ENCODE results near the gene CFAP92.

CFAP92 gene

GRCh38 chr3:128984596-128984995 lies 9.3 kb downstream of the CFAP92 start:
- no peak for TF ChIP-seq CTCF (IDR thresholded peaks at IDR 0.05)
- H3K27me3 Mint-ChIP-seq (ENCODE audit: low read depth, poor library complexity), result peaks cover 41% of the 10 kb centered on the region
- no peak overlapping the region for H3K27ac Mint-ChIP-seq
- no peak overlapping the region for H3K4me3 Mint-ChIP-seq
- no peaks in the 10 kb centered on the region for H3K4me1 Mint-ChIP-seq
- DNase-seq, result no peak
- no peaks in the 10 kb centered on the region for H3K36me3 Mint-ChIP-seq (ENCODE audit: low read depth)
- H3K9me3 Mint-ChIP-seq, result peaks cover 6% of the 10 kb centered on the region

GRCh38 chr3:128983293-128984069 lies 10.4 kb downstream of the CFAP92 start:
- peaks cover 44% of the 10 kb centered on the region for H3K27me3 Mint-ChIP-seq (ENCODE audit: low read depth, poor library complexity)
- no peak overlapping the region for H3K4me3 Mint-ChIP-seq
- H3K4me1 Mint-ChIP-seq, result no peaks in the 10 kb centered on the region
- H3K36me3 Mint-ChIP-seq (ENCODE audit: low read depth), result no peaks in the 10 kb centered on the region
- TF ChIP-seq CTCF (IDR thresholded peaks at IDR 0.05), result no peak
- DNase-seq, result no peak
- peaks cover 6% of the 10 kb centered on the region for H3K9me3 Mint-ChIP-seq
- H3K27ac Mint-ChIP-seq, result no peak overlapping the region

- H3K36me3 Mint-ChIP-seq (ENCODE audit: low read depth), result no peaks in the 10 kb centered on the region
- peaks cover 5% of the 10 kb centered on the region for H3K4me1 Mint-ChIP-seq
- peaks cover under 1% of the 10 kb centered on the region for H3K9me3 Mint-ChIP-seq
- no peak overlapping the region for H3K27ac Mint-ChIP-seq
- H3K27me3 Mint-ChIP-seq (ENCODE audit: low read depth, poor library complexity), result peaks cover 22% of the 10 kb centered on the region
- H3K4me3 Mint-ChIP-seq, result no peak overlapping the region
- TF ChIP-seq CTCF (IDR thresholded peaks at IDR 0.05), result no peak
- no peak for DNase-seq
These were observed 18.6 kb downstream of the CFAP92 start for GRCh38 chr3:128975276-128975675.

GRCh38 chr3:128973988-128974564 lies 19.8 kb downstream of the CFAP92 start:
- Mint-ChIP-seq H3K27ac (peak overlapping the region; percentile 3), H3K4me1 (peaks cover 5% of the 10 kb centered on the region), H3K36me3 (ENCODE audit: low read depth) (no peaks in the 10 kb centered on the region), H3K9me3 (no peaks in the 10 kb centered on the region), H3K4me3 (no peak overlapping the region), H3K27me3 (ENCODE audit: low read depth, poor library complexity) (peaks cover 17% of the 10 kb centered on the region)
- DNase-seq, result no peak
- no peak for TF ChIP-seq CTCF (IDR thresholded peaks at IDR 0.05)

GRCh38 chr3:128971421-128972100 lies 22.3 kb downstream of the CFAP92 start:
- Mint-ChIP-seq H3K27me3 (ENCODE audit: low read depth, poor library complexity) (peaks cover 18% of the 10 kb centered on the region), H3K4me3 (no peak overlapping the region), H3K4me1 (peaks cover 5% of the 10 kb centered on the region), H3K36me3 (ENCODE audit: low read depth) (no peaks in the 10 kb centered on the region), H3K27ac (no peak overlapping the region), H3K9me3 (no peaks in the 10 kb centered on the region)
- TF ChIP-seq CTCF (IDR thresholded peaks at IDR 0.05), result no peak
- no peak for DNase-seq
